GM19395 (cell line): Measurements from ENCODE around the gene OOSP3.
"Not testable (repeated sequence)": the region's sequence is repeated elsewhere in the genome, so short reads cannot be mapped to it uniquely, and the experiment has no call there.

Experiments
- ATAC-seq: cut with Tn5 transposase; IDR thresholded peaks from one replicate; pipeline ENCODE4 v1.9.1; 2021; ENCODE audit warnings: mild to moderate bottlenecking, moderate library complexity; ENCODE audit not compliant: unreplicated experiment

OOSP3 gene

GRCh38 chr11:59875856-59876519, 2.6 kb upstream of the OOSP3 start:
- ATAC-seq: no peak

DNA sequence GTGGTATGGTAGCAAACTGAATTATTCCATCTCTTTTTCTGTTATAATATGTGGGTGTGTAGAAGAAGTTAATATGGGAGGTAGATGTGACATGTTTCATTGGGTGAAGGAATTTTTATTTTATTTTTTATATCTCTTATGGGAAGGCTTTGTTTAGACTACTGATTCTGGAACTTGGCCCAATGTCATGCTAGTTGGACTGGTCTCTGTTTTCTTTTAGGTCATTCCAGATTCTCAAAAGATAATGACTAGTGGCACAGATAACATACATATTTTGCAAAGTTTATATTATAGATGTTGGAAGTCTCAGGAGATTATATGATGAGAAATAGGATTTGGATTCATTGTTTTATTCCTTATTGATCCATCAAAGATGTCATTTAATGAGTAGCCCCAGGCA, 1.3 kb upstream of the OOSP3 start:
- ATAC-seq: no peak

DNA sequence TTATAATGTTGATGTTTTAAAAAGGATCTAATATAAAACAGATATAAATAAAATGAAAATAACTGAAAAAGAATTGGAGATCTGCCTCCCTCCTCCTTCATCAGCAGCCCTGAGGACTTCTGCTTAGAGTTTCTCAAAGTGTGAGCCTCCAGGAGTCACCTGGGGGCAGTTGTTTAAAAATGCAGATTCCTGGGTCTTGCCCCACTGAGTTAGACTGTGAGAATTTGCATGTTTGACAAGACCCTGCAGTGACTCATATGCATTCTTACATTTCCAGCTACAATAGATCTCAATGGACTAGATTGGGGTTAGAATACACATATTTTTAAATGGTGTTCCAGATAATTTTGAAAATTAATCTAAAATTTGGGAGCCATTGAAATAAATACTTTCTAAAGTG, 798 bp upstream of the OOSP3 start:
- no peak for ATAC-seq

- ATAC-seq: no peak
Observed at GRCh38 chr11:59879567-59879966, 985 bp downstream of the OOSP3 start.

DNA sequence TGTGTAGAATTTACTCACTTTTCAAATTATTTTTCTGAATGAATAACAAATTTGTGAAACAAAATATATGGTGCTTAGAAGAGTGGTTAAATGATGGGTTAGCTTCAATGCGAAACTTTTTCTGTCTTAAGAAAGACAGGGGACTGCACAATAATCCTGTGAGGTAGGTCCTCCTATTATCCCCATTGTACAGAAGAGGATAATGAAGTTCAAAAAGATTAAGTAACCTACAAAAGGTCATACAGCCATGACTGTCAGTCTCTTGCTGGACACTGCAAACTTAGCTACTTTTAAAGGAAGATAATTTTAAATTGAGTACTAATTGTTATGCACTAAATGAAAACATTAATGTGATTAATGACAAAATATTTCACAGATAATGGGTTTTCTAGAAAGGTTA, 5.0 kb downstream of the OOSP3 start:
- ATAC-seq: no peak

DNA sequence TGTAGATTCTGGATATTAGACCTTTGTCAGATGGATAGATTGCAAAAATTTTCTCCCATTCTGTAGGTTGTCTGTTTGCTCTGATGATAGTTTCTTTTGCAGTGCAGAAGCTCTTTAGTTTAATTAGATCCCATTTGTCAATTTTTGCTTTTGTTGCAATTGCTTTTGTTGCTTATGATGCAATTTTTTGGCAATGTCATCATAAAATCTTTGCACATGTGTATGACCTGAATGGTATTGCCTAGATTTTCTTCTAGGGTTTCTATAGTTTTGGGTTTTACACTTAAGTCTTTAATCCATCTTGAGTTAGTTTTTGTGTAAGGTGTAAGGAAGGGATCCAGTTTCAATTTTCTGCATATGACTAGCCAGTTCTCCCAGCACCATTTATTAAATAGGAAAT, 8.6 kb downstream of the OOSP3 start:
- not testable (repeated sequence) for ATAC-seq

GRCh38 chr11:59891781-59892181, 13.2 kb downstream of the OOSP3 start:
- no peak for ATAC-seq

GRCh38 chr11:59894616-59895015, 16.0 kb downstream of the OOSP3 start:
- ATAC-seq: no peak

DNA sequence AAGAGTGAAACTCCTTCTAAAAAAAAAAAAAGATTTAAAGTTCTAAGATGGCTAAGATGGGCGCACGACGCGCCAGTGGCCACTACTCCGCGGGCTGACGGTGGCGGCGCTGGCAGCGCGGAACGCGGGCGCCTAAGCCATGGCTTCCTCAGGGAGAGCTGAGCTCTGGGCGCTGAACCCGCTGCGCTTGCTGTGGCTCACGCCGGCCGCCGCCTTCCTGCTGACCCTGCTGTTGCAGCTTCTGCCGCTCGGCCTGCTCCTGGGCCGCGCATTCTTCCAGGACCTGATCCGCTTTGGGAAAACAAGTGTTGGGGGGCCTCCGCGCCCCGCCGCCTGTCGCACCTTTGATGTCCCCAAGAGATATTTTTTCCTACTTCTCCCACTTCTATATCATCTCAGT, 19.5 kb downstream of the OOSP3 start:
- no peak for ATAC-seq

DNA sequence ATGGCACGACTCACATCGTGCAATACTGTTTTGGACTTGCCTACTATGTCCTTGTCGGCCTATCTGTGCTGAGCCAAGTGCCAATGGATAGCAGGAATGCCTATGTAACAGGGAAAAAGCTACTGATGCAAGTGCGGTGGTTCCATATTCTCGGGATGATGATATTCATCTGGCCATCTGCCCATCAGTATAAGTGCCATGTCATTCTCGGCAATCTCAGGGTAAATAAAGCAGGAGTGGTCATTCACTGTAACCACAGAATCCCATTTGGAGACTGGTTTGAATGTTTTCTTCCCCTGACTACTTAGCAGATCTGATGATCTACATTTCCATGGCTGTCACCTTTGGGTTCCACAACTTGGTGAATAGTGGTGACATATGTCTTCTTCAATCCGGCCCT, 20.1 kb downstream of the OOSP3 start:
- ATAC-seq: no peak

GRCh38 chr11:59899532-59899931, 20.9 kb downstream of the OOSP3 start:
- no peak for ATAC-seq

GRCh38 chr11:59900366-59901126, 22.0 kb downstream of the OOSP3 start:
- ATAC-seq: no peak

- no peak for ATAC-seq
Observed at GRCh38 chr11:59901306-59901705, 22.7 kb downstream of the OOSP3 start.

GRCh38 chr11:59903569-59903968, 25.0 kb downstream of the OOSP3 start:
- ATAC-seq: not testable (repeated sequence)

- no peak for ATAC-seq
Observed at GRCh38 chr11:59918480-59918879, 39.9 kb downstream of the OOSP3 start.

- ATAC-seq: no peak
Observed at GRCh38 chr11:59918987-59919589, 40.5 kb downstream of the OOSP3 start.

DNA sequence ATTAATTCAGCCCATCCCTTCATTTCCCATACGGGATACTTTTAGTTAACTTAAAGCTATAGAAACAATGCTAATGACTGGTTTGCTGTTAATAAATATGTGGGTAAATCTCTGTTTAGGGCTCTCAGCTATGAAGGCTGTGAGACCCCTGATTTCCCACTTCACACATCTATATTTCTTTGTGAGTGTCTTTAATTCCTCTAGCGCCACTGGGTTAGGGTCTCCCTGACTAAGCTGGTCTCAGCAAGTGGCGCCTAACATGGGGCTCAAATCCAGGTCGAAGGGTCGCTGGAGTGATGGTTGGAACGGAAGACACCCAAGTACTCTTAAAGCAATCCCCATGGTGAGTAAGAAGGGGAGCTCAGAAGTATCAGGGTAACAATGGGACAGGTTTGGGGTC, 45.2 kb downstream of the OOSP3 start:
- ATAC-seq: no peak

- no peak for ATAC-seq
Observed at GRCh38 chr11:59931688-59932087, 53.1 kb downstream of the OOSP3 start.

GRCh38 chr11:59938132-59938531, 59.5 kb downstream of the OOSP3 start, which contains the start of gene OOSP1:
OOSP1 (plus strand) TSS chr11:59938432; CDS start chr11:59938455, 23 bp downstream.
- no peak for ATAC-seq

DNA sequence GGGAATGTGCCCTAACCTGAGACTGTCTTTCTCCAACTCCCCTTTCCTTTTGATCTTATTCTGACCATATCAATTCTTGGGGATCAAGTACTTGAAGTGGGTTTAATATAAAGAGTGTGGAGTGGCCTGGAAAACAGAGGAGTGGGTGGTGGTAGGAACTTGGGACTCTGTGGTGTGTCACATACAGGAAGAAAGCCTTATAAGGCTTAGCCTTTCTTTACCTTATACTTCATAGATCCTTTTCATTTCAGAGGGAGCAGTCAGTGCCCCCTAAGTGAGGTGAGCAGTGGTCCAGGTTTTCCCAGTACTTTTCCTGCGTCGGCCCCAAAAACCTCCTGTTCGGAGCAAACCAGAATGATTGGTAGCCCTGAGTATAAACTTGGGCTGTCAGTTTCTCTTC, 60.1 kb downstream of the OOSP3 start:
- no peak for ATAC-seq

DNA sequence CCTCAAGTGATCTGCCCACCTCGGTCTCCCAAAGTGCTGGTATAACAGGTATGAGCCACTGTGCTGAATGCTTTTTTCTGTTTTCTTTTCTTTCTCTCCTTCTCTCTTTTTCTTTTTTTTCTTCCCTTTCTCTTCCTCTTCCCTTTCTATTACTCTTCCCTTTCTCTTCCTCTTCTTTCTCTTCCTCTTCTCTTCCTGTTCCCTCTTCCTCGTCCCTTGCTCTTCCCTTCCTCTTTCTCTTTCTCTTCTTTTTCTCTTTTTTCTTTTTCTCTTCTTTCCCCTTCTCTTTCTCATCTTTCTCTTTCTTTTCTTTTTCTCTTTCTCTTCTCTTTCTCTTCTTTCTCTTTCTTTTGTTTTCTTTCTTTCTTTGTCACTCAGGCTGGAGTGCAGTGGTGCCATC, 60.9 kb downstream of the OOSP3 start:
- ATAC-seq: no peak

GRCh38 chr11:59941091-59941490, 62.5 kb downstream of the OOSP3 start:
- ATAC-seq: no peak
